Body of pancreas (tissue), 4 donors: ENCODE data around the gene EFCAB7. TPM values are rescaled to one million over a fixed set of nuclear protein-coding genes. Genes with fewer than 3 reads are reported as not detected.

Experiments
- ATAC-seq: fragments of 150-250 bp; one replicate; pipeline ENCODE4 v1.9.1; 2016
- DNase-seq, 4 donors: peaks; one replicate each; pipeline ENCODE4 v3.0.0-alpha.2; 2019
- H3K27ac ChIP-seq, 4 donors: fragments of 200-600 bp; sonication (generic); 1 replicate in 3 of 4; 2 replicates in 1 of 4; pipeline versions ENCODE4 v1.5.1 to v1.6.1; 2016 to 2019; ENCODE audit warnings: mild to moderate bottlenecking in 1 of 4, mixed read lengths in 1 of 4, moderate library complexity in 1 of 4
- H3K27me3 ChIP-seq, 2 donors: fragments of 200-600 bp; sonication (generic); one replicate each; pipeline ENCODE4 v1.6.0; 2016; ENCODE audit warnings: mild to moderate bottlenecking in 1 of 2
- H3K36me3 ChIP-seq, 2 donors: fragments of 200-600 bp; sonication (generic); replicated peaks in 1 of 2; 2 replicates each; pipeline ENCODE4 v1.5.1; 2016; ENCODE audit warnings: low read depth in 2 of 2; ENCODE audit not compliant: insufficient read depth in 1 of 2
- H3K4me1 ChIP-seq: fragments of 200-600 bp; sonication (generic); one replicate; pipeline ENCODE4 v1.6.0; 2016
- H3K4me3 ChIP-seq, 2 donors: fragments of 200-600 bp; sonication (generic); 1 replicate in 1 of 2; 2 replicates in 1 of 2; pipeline ENCODE4 v1.5.1; 2016 to 2019
- H3K9me3 ChIP-seq, 3 donors: fragments of 200-600 bp; sonication (generic); 1 replicate in 2 of 3; 2 replicates in 1 of 3; pipeline ENCODE4 v1.5.1; 2016
- CTCF ChIP-seq, 7 experiments: fragments of 450-650 bp in 4 of 7; fragments of 200-600 bp in 3 of 7; sonication (generic) in 3 of 7; IDR thresholded peaks; one replicate each; pipeline ENCODE4 v1.5.1; 2016 to 2019; ENCODE audit warnings: antibody characterized with exemption in 7 of 7
- POLR2A ChIP-seq, 3 donors: fragments of 450-650 bp; IDR thresholded peaks; one replicate each; pipeline ENCODE4 v1.6.1; 2016; ENCODE audit warnings: antibody characterized with exemption in 3 of 3, mild to moderate bottlenecking in 2 of 3
- WGBS, 2 donors: methylation state at CpG; one replicate each; pipeline ENCODE4 v1.1.5; 2017; 5-methylcytosine and 5-hydroxymethylcytosine counted together
- intact Hi-C: fragments of 100-400 bp; cut with DNase I; formaldehyde crosslinking; loops from one replicate; pipeline ENCODE4 v1.15.1; 2023
- small RNA-seq: library from RNA; depleted of rRNA; stranded (forward); fragments of <200 nt; gene quantifications from one replicate; pipeline ENCODE3, GENCODE V24; 2016
- total RNA-seq, 2 donors: library from RNA; depleted of rRNA; stranded (reverse); fragments of >200 nt; gene quantifications; one replicate each; pipeline ENCODE4 v1.1.0, GENCODE V29; 2016

EFCAB7 gene
- total RNA-seq, 2 donors from 2014 or later: 4.7 to 4.9 TPM

GRCh38 chr1:63618011-63618410 is 94.7 kb downstream of the EFCAB7 start:
- DNase-seq (no peak), ATAC-seq (no peak)
- no peaks in the 10 kb centered on the region for H3K36me3 ChIP-seq
- no peaks in the 10 kb centered on the region for H3K9me3 ChIP-seq
- intact Hi-C loops: loop anchor here (5.0 to 10.0 kb wide), 2 partner anchors 57 to 619 kb away; no protein-coding TSS in a partner anchor
- no peak overlapping the region for H3K27ac ChIP-seq
- no peak for TF ChIP-seq POLR2A (IDR thresholded peaks at IDR 0.05)
- no peaks in the 10 kb centered on the region for H3K27me3 ChIP-seq
- no peak overlapping the region for H3K4me3 ChIP-seq
- peaks cover 32% of the 10 kb centered on the region for H3K4me1 ChIP-seq

- TF ChIP-seq POLR2A (IDR thresholded peaks at IDR 0.05) (no peak), CTCF (IDR thresholded peaks at IDR 0.05) (no peak)
- ATAC-seq: no peak
- Histone ChIP-seq H3K9me3 (no peaks in the 10 kb centered on the region), H3K27ac (no peak overlapping the region), H3K27me3 (no peaks in the 10 kb centered on the region), H3K4me3 (no peak overlapping the region), H3K4me1 (peaks cover 43% of the 10 kb centered on the region), H3K36me3 (no peaks in the 10 kb centered on the region)
- intact Hi-C loops: loop anchor here (5.0 to 10.0 kb wide), 2 partner anchors 55 to 618 kb away; no protein-coding TSS in a partner anchor
- WGBS, 2 donors: 95% methylated on average over 4 of the region's 4 CpGs
- no peak for DNase-seq
These were observed 96.2 kb downstream of the EFCAB7 start for GRCh38 chr1:63619558-63619957.

- H3K9me3 ChIP-seq: no peaks in the 10 kb centered on the region
- peaks cover 52% of the 10 kb centered on the region for H3K4me1 ChIP-seq
- DNase-seq: no peak
- WGBS, 2 donors: 92 to 98% methylated on average over 5 of the region's 5 CpGs
- H3K27ac ChIP-seq: no peak overlapping the region
- ATAC-seq: no peak
- intact Hi-C loops: no loop called here
- TF ChIP-seq CTCF (IDR thresholded peaks at IDR 0.05): no peak
- TF ChIP-seq POLR2A (IDR thresholded peaks at IDR 0.05): no peak
- no peak overlapping the region for H3K4me3 ChIP-seq
- H3K27me3 ChIP-seq: no peaks in the 10 kb centered on the region
- H3K36me3 ChIP-seq: no peaks in the 10 kb centered on the region
These were observed 97.3 kb downstream of the EFCAB7 start for GRCh38 chr1:63620671-63621070.

- no peak for ATAC-seq
- Histone ChIP-seq H3K27ac (peak overlapping the region in 1 of 4 donors; percentile 7), H3K4me3 (no peak overlapping the region), H3K27me3 (no peaks in the 10 kb centered on the region), H3K4me1 (peaks cover 48% of the 10 kb centered on the region), H3K9me3 (no peaks in the 10 kb centered on the region), H3K36me3 (no peaks in the 10 kb centered on the region)
- intact Hi-C loops: no loop called here
- TF ChIP-seq CTCF (IDR thresholded peaks at IDR 0.05) (no peak), POLR2A (IDR thresholded peaks at IDR 0.05) (no peak)
- DNase-seq: no peak
- 55 to 68% methylated on average over 3 of the region's 3 CpGs for WGBS, 2 donors
These were observed 97.8 kb downstream of the EFCAB7 start for GRCh38 chr1:63621075-63621474.

GRCh38 chr1:63621698-63622097 is 98.4 kb downstream of the EFCAB7 start:
- Histone ChIP-seq H3K36me3 (no peaks in the 10 kb centered on the region), H3K4me3 (no peak overlapping the region), H3K9me3 (no peaks in the 10 kb centered on the region), H3K27ac (peak overlapping the region in 2 of 4 donors; percentile 7 to 37), H3K27me3 (no peaks in the 10 kb centered on the region), H3K4me1 (peaks cover 41% of the 10 kb centered on the region)
- TF ChIP-seq POLR2A (IDR thresholded peaks at IDR 0.05) (no peak), CTCF (IDR thresholded peaks at IDR 0.05) (no peak)
- DNase-seq: peak; percentile 25 to 59 (median 56)
- intact Hi-C loops: no loop called here
- 57 to 64% methylated on average over 6 of the region's 6 CpGs for WGBS, 2 donors
- ATAC-seq: peak; percentile 51

Small RNA genes within 50 kb of the gene (small RNA-seq; reads per million reads assigned to genes)
- not detected for gene RF02105
- not detected for gene RF02106
- gene RF02107: not detected
- not detected for gene RF02108
- gene RF02109: not detected
- gene RF02110: not detected
- not detected for gene RN7SL488P
- not detected for gene RNU7-123P

Other genes starting within 250 kb of the EFCAB7 start
- gene FOXD3, start 201.0 kb upstream of the EFCAB7 start, total RNA-seq: under 1 TPM in 1 of 2 donors, not detected in 1; 0.26 TPM
- gene ALG6, start 155.9 kb upstream of the EFCAB7 start, total RNA-seq: 10 to 100 TPM in 1 of 2 donors, 1 to 10 TPM in 1; 2.3 to 15.6 TPM
- 1 to 10 TPM in 1 of 2 donors, not detected in 1; 6.7 TPM for gene ITGB3BP, start 300 bp upstream of the EFCAB7 start, total RNA-seq
- 100 to 1,000 TPM in 1 of 2 donors, 10 to 100 TPM in 1; 68.5 to 123 TPM for gene PGM1, start 69.9 kb downstream of the EFCAB7 start, total RNA-seq